OCI-LY7 (cell line): Measurements from ENCODE around the gene TCP11L2. TPM values are rescaled to one million over a fixed set of nuclear protein-coding genes. Genes with fewer than 3 reads are reported as not detected.

Experiments used
- BruUV-seq: library from RNA; stranded (reverse); fragments of 400-500 nt; replicated peaks from 2 replicates; lab custom pipeline; 2021; lab: Mats Ljungman, UMichigan
- CTCF ChIA-PET: fragments of 300-600 bp; sonication (Branson Sonifier 250); formaldehyde crosslinking; loops from one replicate; lab custom pipeline; 2022; ENCODE audit warnings: antibody characterized with exemption; ENCODE audit not compliant: unreplicated experiment; lab: Charles Lee
- POLR2A ChIA-PET: fragments of 300-600 bp; sonication (Branson Sonifier 250); formaldehyde crosslinking; loops from one replicate; lab custom pipeline; 2022; ENCODE audit warnings: antibody characterized with exemption; lab: Charles Lee
- DNase-seq: peaks from one replicate; pipeline ENCODE4 v3.0.0-alpha.2; 2015; ENCODE audit warnings: low spot score
- H2AFZ ChIP-seq: fragments of 200-600 bp; sonication (generic), shearing (Covaris generic); 2 replicates; pipeline ENCODE4 v1.6.1; 2014; ENCODE audit warnings: mild to moderate bottlenecking, antibody characterized with exemption, low read length, moderate library complexity
- H3K27ac ChIP-seq: fragments of 200-600 bp; sonication (generic); 2 replicates; pipeline ENCODE4 v1.5.1; 2014; ENCODE audit warnings: mixed run types, low read depth, mild to moderate bottlenecking, moderate library complexity, low read length, inconsistent platforms; ENCODE audit not compliant: poor library complexity, severe bottlenecking
- H3K36me3 ChIP-seq: fragments of 200-600 bp; sonication (generic); 2 replicates; pipeline ENCODE4 v1.6.1; 2014; ENCODE audit warnings: mild to moderate bottlenecking, antibody characterized with exemption, low read length, moderate library complexity, mixed read lengths; ENCODE audit not compliant: insufficient read depth
- H3K4me1 ChIP-seq: fragments of 200-600 bp; sonication (generic); 2 replicates; pipeline ENCODE4 v1.5.1; 2014; ENCODE audit warnings: mild to moderate bottlenecking, low read length; ENCODE audit not compliant: insufficient read depth, poor library complexity, severe bottlenecking
- H3K4me2 ChIP-seq: fragments of 200-600 bp; sonication (generic); 2 replicates; pipeline ENCODE4 v1.6.1; 2014; ENCODE audit warnings: mild to moderate bottlenecking, low read length
- H3K4me3 ChIP-seq: fragments of 200-600 bp; sonication (generic); 2 replicates; pipeline ENCODE4 v1.5.1; 2014; ENCODE audit warnings: mild to moderate bottlenecking, low read depth, low read length; ENCODE audit not compliant: poor library complexity, severe bottlenecking
- H3K79me2 ChIP-seq: fragments of 200-600 bp; sonication (generic); 2 replicates; pipeline ENCODE4 v1.6.1; 2016; ENCODE audit warnings: low read depth, mild to moderate bottlenecking, low read length, moderate library complexity, mixed read lengths; ENCODE audit not compliant: insufficient read depth
- H3K9me2 ChIP-seq: fragments of 200-600 bp; sonication (generic); 2 replicates; pipeline ENCODE4 v1.6.1; 2016; ENCODE audit warnings: mild to moderate bottlenecking, low read length, mixed read lengths; ENCODE audit not compliant: insufficient read depth
- H3K9me3 ChIP-seq: fragments of 200-600 bp; sonication (generic); 2 replicates; pipeline ENCODE4 v1.6.1; 2014; ENCODE audit warnings: mild to moderate bottlenecking, mixed run types, low read length, mixed read lengths
- H4K20me1 ChIP-seq: fragments of 200-600 bp; sonication (generic); 2 replicates; pipeline ENCODE4 v1.6.1; 2014; ENCODE audit warnings: mild to moderate bottlenecking, antibody characterized with exemption, low read length, moderate library complexity, mixed read lengths; ENCODE audit not compliant: insufficient read depth
- EZH2phosphoT487 ChIP-seq: fragments of 200-600 bp; sonication (generic); IDR thresholded peaks from 2 replicates; pipeline ENCODE4 v1.6.1; 2018; ENCODE audit warnings: low read depth, borderline replicate concordance, mild to moderate bottlenecking, mixed run types, antibody characterized with exemption, low read length, moderate library complexity, mixed read lengths
- intact Hi-C: fragments of 100-400 bp; cut with micrococcal nuclease; formaldehyde crosslinking; loops from one replicate; pipeline ENCODE4 v1.10.0; 2022; ENCODE audit not compliant: unreplicated experiment
- total RNA-seq, 2 experiments: library from RNA; depleted of rRNA in 1 of 2; stranded (reverse); fragments of >200 nt in 1 of 2; shearing (Covaris generic) in 1 of 2; gene quantifications; 2 replicates each; pipeline ENCODE4 v1.2.3, GENCODE V29; 2014 to 2022
- TF ChIP-seq, protein P1 (sequence below): fragments of 200-600 bp; sonication (generic); conservative IDR thresholded peaks from 2 replicates; pipeline ENCODE4 v1.5.1; 2014; ENCODE audit warnings: mild to moderate bottlenecking, antibody characterized with exemption, low read length, moderate library complexity, mixed read lengths

The TCP11L2 gene
- total RNA-seq, 2 experiments from 2014 or later = 1.8 to 9.8 TPM

DNA sequence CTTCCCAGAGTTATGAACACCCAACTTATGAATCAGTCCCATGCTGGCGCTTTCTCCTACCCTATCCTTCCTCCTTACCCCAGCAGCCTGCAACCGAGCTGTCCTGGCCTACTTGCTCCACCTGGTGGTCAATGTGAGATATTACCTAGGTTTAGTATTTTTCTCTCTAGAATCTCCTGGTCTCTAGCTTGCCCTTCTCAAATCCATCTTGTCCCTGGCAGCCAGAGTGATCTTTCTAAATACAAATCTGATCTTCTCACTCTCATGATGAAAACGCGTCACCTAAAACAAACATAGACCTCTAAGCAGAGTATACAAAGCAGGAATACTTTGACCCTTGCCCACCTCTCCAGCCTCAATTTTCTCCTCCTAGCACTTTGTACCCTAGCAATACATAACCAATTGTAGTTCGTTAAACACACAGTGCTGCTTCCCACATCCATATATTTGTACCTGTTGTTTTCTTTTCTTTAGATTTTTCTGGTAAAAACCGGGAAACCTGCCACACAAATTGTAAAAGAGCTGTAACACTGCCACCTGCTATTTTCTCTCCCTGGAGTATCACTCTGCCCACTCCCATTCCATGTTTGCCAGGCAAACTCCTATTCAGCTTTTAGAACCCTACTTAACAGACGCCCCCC is 20.0 kb upstream of the TCP11L2 start:
- intact Hi-C loops = loop anchor here (1.0 kb wide), 2 partner anchors 33 to 55 kb away; no protein-coding TSS in a partner anchor
- H3K4me2 ChIP-seq = no peak overlapping the region
- POLR2A ChIA-PET = interaction anchor here (0.6 to 1.1 kb wide), 5 partner anchors 26 to 924 kb away, joined by 3 to 4 read pairs (median 3); no protein-coding TSS in a partner anchor
- H3K27ac ChIP-seq = no peak overlapping the region
- no peaks in the 10 kb centered on the region for H3K9me2 ChIP-seq
- BruUV-seq = no TSS peak
- no peaks in the 10 kb centered on the region for H4K20me1 ChIP-seq
- H3K79me2 ChIP-seq = no peaks in the 10 kb centered on the region
- H3K4me3 ChIP-seq = no peak overlapping the region
- peak overlapping the region; percentile 28; the same call in 1 of the 2 replicates for H2AFZ ChIP-seq
- H3K9me3 ChIP-seq = no peaks in the 10 kb centered on the region
- TF ChIP-seq, protein P1, sequence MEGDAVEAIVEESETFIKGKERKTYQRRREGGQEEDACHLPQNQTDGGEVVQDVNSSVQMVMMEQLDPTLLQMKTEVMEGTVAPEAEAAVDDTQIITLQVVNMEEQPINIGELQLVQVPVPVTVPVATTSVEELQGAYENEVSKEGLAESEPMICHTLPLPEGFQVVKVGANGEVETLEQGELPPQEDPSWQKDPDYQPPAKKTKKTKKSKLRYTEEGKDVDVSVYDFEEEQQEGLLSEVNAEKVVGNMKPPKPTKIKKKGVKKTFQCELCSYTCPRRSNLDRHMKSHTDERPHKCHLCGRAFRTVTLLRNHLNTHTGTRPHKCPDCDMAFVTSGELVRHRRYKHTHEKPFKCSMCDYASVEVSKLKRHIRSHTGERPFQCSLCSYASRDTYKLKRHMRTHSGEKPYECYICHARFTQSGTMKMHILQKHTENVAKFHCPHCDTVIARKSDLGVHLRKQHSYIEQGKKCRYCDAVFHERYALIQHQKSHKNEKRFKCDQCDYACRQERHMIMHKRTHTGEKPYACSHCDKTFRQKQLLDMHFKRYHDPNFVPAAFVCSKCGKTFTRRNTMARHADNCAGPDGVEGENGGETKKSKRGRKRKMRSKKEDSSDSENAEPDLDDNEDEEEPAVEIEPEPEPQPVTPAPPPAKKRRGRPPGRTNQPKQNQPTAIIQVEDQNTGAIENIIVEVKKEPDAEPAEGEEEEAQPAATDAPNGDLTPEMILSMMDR = peak; percentile 94
- no peak for TF ChIP-seq EZH2phosphoT487
- peaks cover 9% of the 10 kb centered on the region for H3K4me1 ChIP-seq
- CTCF ChIA-PET = interaction anchor here (1.0 to 1.5 kb wide), 3 partner anchors 10 to 59 kb away, joined by 3 to 14 read pairs (median 4); no protein-coding TSS in a partner anchor
- peak; percentile 82 for DNase-seq
- H3K36me3 ChIP-seq = no peaks in the 10 kb centered on the region

DNA sequence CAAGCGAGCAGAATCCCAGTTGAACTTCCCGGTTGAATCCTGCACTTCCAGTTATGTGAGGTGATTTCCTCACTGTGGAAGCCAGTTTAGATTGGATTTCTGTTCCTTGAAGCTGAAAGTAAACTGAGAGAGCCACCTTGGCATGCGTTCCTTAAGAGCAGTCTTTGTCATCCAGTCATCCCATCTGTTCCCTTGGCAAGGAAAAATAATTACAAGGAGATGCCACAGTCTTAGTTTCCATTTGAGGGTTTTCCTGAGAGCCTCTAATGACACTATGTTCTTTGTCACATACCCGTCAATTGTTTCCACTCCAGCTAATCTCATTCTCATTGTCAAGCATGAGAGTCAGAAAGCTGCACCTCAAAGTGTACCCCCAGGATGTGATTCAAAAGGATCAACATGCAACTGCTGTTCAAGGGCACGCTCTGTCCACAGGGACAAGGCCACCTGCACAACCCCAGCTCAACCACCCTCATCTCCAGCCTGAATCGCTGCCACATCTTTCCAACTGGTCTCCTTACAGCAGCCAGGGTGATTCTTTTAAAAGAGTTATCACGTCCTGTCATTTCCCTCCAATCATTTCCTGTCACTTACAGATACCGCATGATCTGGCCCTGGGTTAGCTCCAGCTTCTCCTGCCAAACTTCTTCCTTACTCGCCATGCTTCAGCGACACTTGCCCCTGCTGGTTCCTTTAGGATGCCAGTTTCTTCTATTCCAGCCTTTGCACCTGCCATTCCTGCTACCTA is 18.0 kb upstream of the TCP11L2 start:
- intact Hi-C loops = no loop called here
- POLR2A ChIA-PET = interaction anchor here (0.7 to 1.7 kb wide), 2 partner anchors 12 to 57 kb away, joined by 3 to 4 read pairs; no protein-coding TSS in a partner anchor
- BruUV-seq = no TSS peak

More for the DNA sequence above, 18.0 kb upstream of the TCP11L2 start:
- TF ChIP-seq EZH2phosphoT487 = no peak
- TF ChIP-seq, protein P1 = no peak
- no peaks in the 10 kb centered on the region for H4K20me1 ChIP-seq
- peaks cover 9% of the 10 kb centered on the region for H3K4me1 ChIP-seq
- H3K9me2 ChIP-seq = no peaks in the 10 kb centered on the region
- H3K4me3 ChIP-seq = no peak overlapping the region
- H3K4me2 ChIP-seq = no peak overlapping the region
- CTCF ChIA-PET = interaction anchor here (0.9 to 1.4 kb wide), 2 partner anchors 11 to 58 kb away, joined by 3 read pairs; no protein-coding TSS in a partner anchor
- H2AFZ ChIP-seq = no peak overlapping the region
- no peak overlapping the region for H3K27ac ChIP-seq
- H3K36me3 ChIP-seq = no peaks in the 10 kb centered on the region
- DNase-seq = no peak
- no peaks in the 10 kb centered on the region for H3K79me2 ChIP-seq
- H3K9me3 ChIP-seq = no peaks in the 10 kb centered on the region
